K562 (cell line): ENCODE measurements around the gene CDC26. TPM values are rescaled to one million over a fixed set of nuclear protein-coding genes. Genes with fewer than 3 reads are reported as not detected.

Experiments used
- CCAR2 ChIP-seq: fragments of 200-400 bp; formaldehyde crosslinking; IDR thresholded peaks from 2 replicates; pipeline ENCODE4 v1.6.1; 2017; ENCODE audit warnings: mild to moderate bottlenecking, low read depth, low read length
- KLF1 ChIP-seq: fragments of 450-650 bp; IDR thresholded peaks from 2 replicates; pipeline ENCODE4 v1.6.1; 2016; ENCODE audit warnings: missing genetic modification characterization, missing compliant biosample characterization
- NFE2 ChIP-seq: IDR thresholded peaks from 2 replicates; pipeline ENCODE4 v1.6.1; 2014; ENCODE audit warnings: antibody characterized with exemption, low read depth
- RBBP5 ChIP-seq: fragments of 200-600 bp; sonication (generic); IDR thresholded peaks from 2 replicates; pipeline ENCODE4 v1.6.1; 2012; ENCODE audit warnings: borderline replicate concordance, mild to moderate bottlenecking, low read length, control low read depth, inconsistent platforms; ENCODE audit not compliant: insufficient read depth, poor library complexity, severe bottlenecking
- SNRNP70 ChIP-seq: fragments of 200-400 bp; formaldehyde crosslinking; optimal IDR thresholded peaks from 2 replicates; pipeline ENCODE3; 2017; ENCODE audit warnings: low read depth, low read length
- SRSF1 ChIP-seq: fragments of 200-400 bp; formaldehyde crosslinking; IDR thresholded peaks from 2 replicates; pipeline ENCODE4 v1.6.1; 2017; ENCODE audit warnings: mild to moderate bottlenecking, low read depth, low read length, moderate library complexity
- TEAD4 ChIP-seq, 2 experiments: sonication (generic) in 1 of 2; formaldehyde crosslinking in 1 of 2; IDR thresholded peaks; 2 replicates each; pipeline versions ENCODE4 v1.6.1 to v1.8.0; 2012 to 2022; ENCODE audit warnings: borderline replicate concordance in 1 of 2, inconsistent platforms in 1 of 2, low read length in 1 of 2, mild to moderate bottlenecking in 1 of 2, missing genetic modification reagents in 1 of 2
- ZNF175 ChIP-seq: fragments of 200-800 bp; sonication (Bioruptor generic); IDR thresholded peaks from 2 replicates; pipeline ENCODE4 v1.6.1; 2016; ENCODE audit warnings: low read depth, mild to moderate bottlenecking, missing genetic modification characterization, missing compliant biosample characterization
- polyA plus RNA-seq, 8 experiments: library from polyadenylated mRNA; depleted of rRNA in 4 of 8; stranded (reverse) in 5 of 8; unstranded in 3 of 8; fragments of >200 nt; fragmentation: Nextera tagmentation in 2 of 8; fragmentation: Illumina TruSeq in 1 of 8; extraction: Ambion mirVana in 2 of 8; extraction: Trizol in 1 of 8; gene quantifications; 2 replicates each; pipeline versions ENCODE4 v1.2.1 to v1.2.3, GENCODE V29; 2011 to 2014; ENCODE audit warnings: inconsistent platforms in 1 of 8, missing spikeins in 1 of 8
- total RNA-seq, 7 experiments: library from RNA; depleted of rRNA in 6 of 7; stranded (reverse); fragments of >200 nt in 6 of 7; fragmentation: Illumina TruSeq in 2 of 7; extraction: Trizol in 2 of 7; gene quantifications; 2 replicates each; pipeline versions ENCODE4 v1.2.1 to v1.2.3, GENCODE V29; 2011 to 2021; ENCODE audit warnings: low replicate concordance in 1 of 7
- TF ChIP-seq, protein P1 (sequence below): fragments of 450-650 bp; IDR thresholded peaks from 2 replicates; pipeline ENCODE4 v1.6.1; 2016; ENCODE audit warnings: mild to moderate bottlenecking, moderate library complexity
- TF ChIP-seq, protein P2 (sequence below): IDR thresholded peaks from 2 replicates; pipeline ENCODE4 v1.6.1; 2016; ENCODE audit warnings: missing genetic modification characterization, missing compliant biosample characterization
- TF ChIP-seq, protein P3 (sequence below), 2 experiments: fragments of 450-650 bp in 1 of 2; sonication (generic) in 1 of 2; formaldehyde crosslinking; conservative IDR thresholded peaks; 2 replicates each; pipeline versions ENCODE4 v1.4.0 to v1.8.1; 2020 to 2022; ENCODE audit warnings: mild to moderate bottlenecking in 1 of 2, missing genetic modification reagents in 1 of 2

CDC26 gene
- total and polyA plus RNA-seq, 9 of the 15 experiments (the other 6 are each of a cell fraction or from before 2014, with no cell fraction given): 33.0 to 147 (median 60.0) TPM

DNA sequence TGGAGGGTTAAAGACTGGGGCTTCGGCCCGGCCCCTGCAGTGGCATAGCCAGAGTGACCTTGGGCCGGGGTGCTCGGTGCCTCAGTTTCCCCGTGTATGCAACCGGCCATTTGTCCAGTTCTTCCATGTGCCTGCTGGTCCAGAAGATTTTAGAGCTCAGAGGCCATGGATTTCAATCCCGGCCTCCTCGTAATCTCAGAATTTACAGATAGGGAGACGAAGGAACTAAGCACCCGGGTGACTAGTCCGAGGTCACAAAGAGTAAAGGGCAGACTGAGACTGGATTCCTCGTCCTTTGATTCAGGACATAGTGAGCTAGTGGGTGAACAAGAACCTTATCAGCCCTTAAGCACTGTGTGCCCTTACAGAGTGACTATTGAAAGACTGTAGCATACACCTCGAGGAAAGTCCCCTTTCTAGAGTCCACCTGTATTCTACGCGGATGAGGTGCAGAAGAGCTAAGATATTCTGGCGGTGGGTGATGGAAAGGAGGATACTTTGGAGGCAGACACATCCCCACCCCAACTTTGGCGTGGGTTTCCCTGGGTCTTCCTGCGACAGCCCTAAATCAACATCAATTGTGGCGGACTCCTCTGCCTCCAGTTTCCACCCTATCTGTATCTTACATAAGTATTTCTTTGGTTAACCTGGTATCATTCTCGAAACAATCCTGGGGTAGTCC lies 53.4 kb downstream of the CDC26 start (continued):
- TF ChIP-seq TEAD4 (IDR thresholded peaks at IDR 0.05; ENCODE audit: low read length) (peak; percentile 78), TEAD4 (CRISPR knock-in tag; IDR thresholded peaks at IDR 0.05; ENCODE audit: borderline replicate concordance) (no peak), RBBP5 (no peak), SNRNP70 (no peak), CCAR2 (no peak), NFE2 (no peak), SRSF1 (no peak), KLF1 (tag) (no peak), ZNF175 (CRISPR knock-in tag) (no peak)
- TF ChIP-seq, protein P1, sequence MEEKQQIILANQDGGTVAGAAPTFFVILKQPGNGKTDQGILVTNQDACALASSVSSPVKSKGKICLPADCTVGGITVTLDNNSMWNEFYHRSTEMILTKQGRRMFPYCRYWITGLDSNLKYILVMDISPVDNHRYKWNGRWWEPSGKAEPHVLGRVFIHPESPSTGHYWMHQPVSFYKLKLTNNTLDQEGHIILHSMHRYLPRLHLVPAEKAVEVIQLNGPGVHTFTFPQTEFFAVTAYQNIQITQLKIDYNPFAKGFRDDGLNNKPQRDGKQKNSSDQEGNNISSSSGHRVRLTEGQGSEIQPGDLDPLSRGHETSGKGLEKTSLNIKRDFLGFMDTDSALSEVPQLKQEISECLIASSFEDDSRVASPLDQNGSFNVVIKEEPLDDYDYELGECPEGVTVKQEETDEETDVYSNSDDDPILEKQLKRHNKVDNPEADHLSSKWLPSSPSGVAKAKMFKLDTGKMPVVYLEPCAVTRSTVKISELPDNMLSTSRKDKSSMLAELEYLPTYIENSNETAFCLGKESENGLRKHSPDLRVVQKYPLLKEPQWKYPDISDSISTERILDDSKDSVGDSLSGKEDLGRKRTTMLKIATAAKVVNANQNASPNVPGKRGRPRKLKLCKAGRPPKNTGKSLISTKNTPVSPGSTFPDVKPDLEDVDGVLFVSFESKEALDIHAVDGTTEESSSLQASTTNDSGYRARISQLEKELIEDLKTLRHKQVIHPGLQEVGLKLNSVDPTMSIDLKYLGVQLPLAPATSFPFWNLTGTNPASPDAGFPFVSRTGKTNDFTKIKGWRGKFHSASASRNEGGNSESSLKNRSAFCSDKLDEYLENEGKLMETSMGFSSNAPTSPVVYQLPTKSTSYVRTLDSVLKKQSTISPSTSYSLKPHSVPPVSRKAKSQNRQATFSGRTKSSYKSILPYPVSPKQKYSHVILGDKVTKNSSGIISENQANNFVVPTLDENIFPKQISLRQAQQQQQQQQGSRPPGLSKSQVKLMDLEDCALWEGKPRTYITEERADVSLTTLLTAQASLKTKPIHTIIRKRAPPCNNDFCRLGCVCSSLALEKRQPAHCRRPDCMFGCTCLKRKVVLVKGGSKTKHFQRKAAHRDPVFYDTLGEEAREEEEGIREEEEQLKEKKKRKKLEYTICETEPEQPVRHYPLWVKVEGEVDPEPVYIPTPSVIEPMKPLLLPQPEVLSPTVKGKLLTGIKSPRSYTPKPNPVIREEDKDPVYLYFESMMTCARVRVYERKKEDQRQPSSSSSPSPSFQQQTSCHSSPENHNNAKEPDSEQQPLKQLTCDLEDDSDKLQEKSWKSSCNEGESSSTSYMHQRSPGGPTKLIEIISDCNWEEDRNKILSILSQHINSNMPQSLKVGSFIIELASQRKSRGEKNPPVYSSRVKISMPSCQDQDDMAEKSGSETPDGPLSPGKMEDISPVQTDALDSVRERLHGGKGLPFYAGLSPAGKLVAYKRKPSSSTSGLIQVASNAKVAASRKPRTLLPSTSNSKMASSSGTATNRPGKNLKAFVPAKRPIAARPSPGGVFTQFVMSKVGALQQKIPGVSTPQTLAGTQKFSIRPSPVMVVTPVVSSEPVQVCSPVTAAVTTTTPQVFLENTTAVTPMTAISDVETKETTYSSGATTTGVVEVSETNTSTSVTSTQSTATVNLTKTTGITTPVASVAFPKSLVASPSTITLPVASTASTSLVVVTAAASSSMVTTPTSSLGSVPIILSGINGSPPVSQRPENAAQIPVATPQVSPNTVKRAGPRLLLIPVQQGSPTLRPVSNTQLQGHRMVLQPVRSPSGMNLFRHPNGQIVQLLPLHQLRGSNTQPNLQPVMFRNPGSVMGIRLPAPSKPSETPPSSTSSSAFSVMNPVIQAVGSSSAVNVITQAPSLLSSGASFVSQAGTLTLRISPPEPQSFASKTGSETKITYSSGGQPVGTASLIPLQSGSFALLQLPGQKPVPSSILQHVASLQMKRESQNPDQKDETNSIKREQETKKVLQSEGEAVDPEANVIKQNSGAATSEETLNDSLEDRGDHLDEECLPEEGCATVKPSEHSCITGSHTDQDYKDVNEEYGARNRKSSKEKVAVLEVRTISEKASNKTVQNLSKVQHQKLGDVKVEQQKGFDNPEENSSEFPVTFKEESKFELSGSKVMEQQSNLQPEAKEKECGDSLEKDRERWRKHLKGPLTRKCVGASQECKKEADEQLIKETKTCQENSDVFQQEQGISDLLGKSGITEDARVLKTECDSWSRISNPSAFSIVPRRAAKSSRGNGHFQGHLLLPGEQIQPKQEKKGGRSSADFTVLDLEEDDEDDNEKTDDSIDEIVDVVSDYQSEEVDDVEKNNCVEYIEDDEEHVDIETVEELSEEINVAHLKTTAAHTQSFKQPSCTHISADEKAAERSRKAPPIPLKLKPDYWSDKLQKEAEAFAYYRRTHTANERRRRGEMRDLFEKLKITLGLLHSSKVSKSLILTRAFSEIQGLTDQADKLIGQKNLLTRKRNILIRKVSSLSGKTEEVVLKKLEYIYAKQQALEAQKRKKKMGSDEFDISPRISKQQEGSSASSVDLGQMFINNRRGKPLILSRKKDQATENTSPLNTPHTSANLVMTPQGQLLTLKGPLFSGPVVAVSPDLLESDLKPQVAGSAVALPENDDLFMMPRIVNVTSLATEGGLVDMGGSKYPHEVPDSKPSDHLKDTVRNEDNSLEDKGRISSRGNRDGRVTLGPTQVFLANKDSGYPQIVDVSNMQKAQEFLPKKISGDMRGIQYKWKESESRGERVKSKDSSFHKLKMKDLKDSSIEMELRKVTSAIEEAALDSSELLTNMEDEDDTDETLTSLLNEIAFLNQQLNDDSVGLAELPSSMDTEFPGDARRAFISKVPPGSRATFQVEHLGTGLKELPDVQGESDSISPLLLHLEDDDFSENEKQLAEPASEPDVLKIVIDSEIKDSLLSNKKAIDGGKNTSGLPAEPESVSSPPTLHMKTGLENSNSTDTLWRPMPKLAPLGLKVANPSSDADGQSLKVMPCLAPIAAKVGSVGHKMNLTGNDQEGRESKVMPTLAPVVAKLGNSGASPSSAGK: no peak
- TF ChIP-seq, protein P2, sequence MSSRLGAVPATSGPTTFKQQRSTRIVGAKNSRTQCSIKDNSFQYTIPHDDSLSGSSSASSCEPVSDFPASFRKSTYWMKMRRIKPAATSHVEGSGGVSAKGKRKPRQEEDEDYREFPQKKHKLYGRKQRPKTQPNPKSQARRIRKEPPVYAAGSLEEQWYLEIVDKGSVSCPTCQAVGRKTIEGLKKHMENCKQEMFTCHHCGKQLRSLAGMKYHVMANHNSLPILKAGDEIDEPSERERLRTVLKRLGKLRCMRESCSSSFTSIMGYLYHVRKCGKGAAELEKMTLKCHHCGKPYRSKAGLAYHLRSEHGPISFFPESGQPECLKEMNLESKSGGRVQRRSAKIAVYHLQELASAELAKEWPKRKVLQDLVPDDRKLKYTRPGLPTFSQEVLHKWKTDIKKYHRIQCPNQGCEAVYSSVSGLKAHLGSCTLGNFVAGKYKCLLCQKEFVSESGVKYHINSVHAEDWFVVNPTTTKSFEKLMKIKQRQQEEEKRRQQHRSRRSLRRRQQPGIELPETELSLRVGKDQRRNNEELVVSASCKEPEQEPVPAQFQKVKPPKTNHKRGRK (tag): no peak
- TF ChIP-seq, protein P3, sequence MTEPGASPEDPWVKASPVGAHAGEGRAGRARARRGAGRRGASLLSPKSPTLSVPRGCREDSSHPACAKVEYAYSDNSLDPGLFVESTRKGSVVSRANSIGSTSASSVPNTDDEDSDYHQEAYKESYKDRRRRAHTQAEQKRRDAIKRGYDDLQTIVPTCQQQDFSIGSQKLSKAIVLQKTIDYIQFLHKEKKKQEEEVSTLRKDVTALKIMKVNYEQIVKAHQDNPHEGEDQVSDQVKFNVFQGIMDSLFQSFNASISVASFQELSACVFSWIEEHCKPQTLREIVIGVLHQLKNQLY (CRISPR knock-in tag; conservative IDR thresholded peaks at IDR 0.05): no peak
